ENCODE results near the gene FGFR1OP2.

- no peak for TF ChIP-seq POLR2A (IDR thresholded peaks at IDR 0.05)
- no peak for TF ChIP-seq CTCF (IDR thresholded peaks at IDR 0.05)
- TF ChIP-seq EP300 (IDR thresholded peaks at IDR 0.05), result no peak
- TF ChIP-seq POLR2AphosphoS5 (IDR thresholded peaks at IDR 0.05), result no peak
Observed at GRCh38 chr12:27003421-27004381, 65.4 kb downstream of the FGFR1OP2 start.

Measured in stomach (tissue), 4 donors.